H1 (cell line): ENCODE data around the gene GOLGA8F. TPM values are rescaled to one million over a fixed set of nuclear protein-coding genes. Genes with fewer than 3 reads are reported as not detected.

ENCODE experiments used
- microRNA-seq, 2 experiments: library from miRNA; unstranded; fragments of <30 nt; microRNA quantifications; one replicate each; pipeline versions ENCODE4 to v1.2.0, GENCODE V29; 2016 to 2020; ENCODE audit warnings: borderline microRNAs expressed in 2 of 2, borderline number of aligned reads in 2 of 2, borderline replicate concordance in 1 of 2
- polyA plus RNA-seq, 7 experiments: library from polyadenylated mRNA; depleted of rRNA in 3 of 7; stranded (reverse) in 5 of 7; unstranded in 2 of 7; fragments of >200 nt in 5 of 7; fragments of 200-250 nt in 2 of 7; gene quantifications; 1 replicate in 5 of 7; 2 replicates in 1 of 7; 4 replicates in 1 of 7; pipeline versions ENCODE4 v1.2.1 to v1.2.3, GENCODE V29; 2011 to 2013; ENCODE audit warnings: missing spikeins in 2 of 7, mixed read lengths in 2 of 7
- small RNA-seq: library from polyadenylated mRNA; stranded (forward); fragments of <200 nt; extraction: miRNeasy Mini kit (QIAGEN cat#:217004); gene quantifications from one replicate; pipeline ENCODE3, GENCODE V24; 2013; ENCODE audit not compliant: insufficient read depth
- total RNA-seq: library from RNA; stranded (reverse); fragmentation: NEBNext Ultra II Directional; extraction: Animal tissue kit (Norgen Biotek cat#: 25700); gene quantifications from 2 replicates; pipeline ENCODE4 v1.2.1, GENCODE V29; 2021

The GOLGA8F gene
- total and polyA plus RNA-seq, 2 of the 8 experiments (the other 6 are each of a cell fraction or from before 2014, with no cell fraction given), result not detected

Small RNA genes within 50 kb of the gene (microRNA-seq; reads per million reads assigned to microRNA genes)
- 0 reads per million in 2 experiments for gene MIR4509-2

Small RNA genes within 50 kb of the gene (small RNA-seq; reads per million reads assigned to genes)
- not detected for gene AC091304.5
- not detected for gene AC091304.6
- gene AC091304.9, result not detected
- not detected for gene MIR4509-2
- gene RN7SL238P, result not detected

Other genes starting within 250 kb of the GOLGA8F start
- 83.0 and 88.7 TPM in 2 replicates for gene HERC2, start 56.5 kb upstream of the GOLGA8F start, total RNA-seq
- 79.2 and 88.7 TPM in 2 replicates for gene HERC2, start 56.5 kb upstream of the GOLGA8F start, polyA plus RNA-seq (2011; rRNA removed)
- not detected in 2 replicates for gene GOLGA6L24, start 20.6 kb upstream of the GOLGA8F start, total RNA-seq
- not detected in 2 replicates for gene GOLGA6L24, start 20.6 kb upstream of the GOLGA8F start, polyA plus RNA-seq (2011; rRNA removed)
- gene GOLGA8G, start 154.3 kb downstream of the GOLGA8F start, total RNA-seq, result not detected in 2 replicates
- gene GOLGA8G, start 154.3 kb downstream of the GOLGA8F start, polyA plus RNA-seq (2011; rRNA removed), result not detected in 2 replicates
- not detected in 2 replicates for gene GOLGA6L25, start 174.9 kb downstream of the GOLGA8F start, total RNA-seq
- not detected in 2 replicates for gene GOLGA6L25, start 174.9 kb downstream of the GOLGA8F start, polyA plus RNA-seq (2011; rRNA removed)